GM12892 (cell line): Measurements from ENCODE around the gene GLP1R.

ENCODE experiments used
- POLR2A ChIP-seq: IDR thresholded peaks from 2 replicates; pipeline ENCODE4 v1.6.1; 2011; ENCODE audit warnings: low read depth, low read length, control low read depth
- POLR2AphosphoS5 ChIP-seq: IDR thresholded peaks from 2 replicates; pipeline ENCODE4 v1.6.1; 2011; ENCODE audit warnings: low read depth, low read length, control low read depth
- TAF1 ChIP-seq: IDR thresholded peaks from 2 replicates; pipeline ENCODE4 v1.6.1; 2011; ENCODE audit warnings: low read depth, mild to moderate bottlenecking, control low read depth, low read length, borderline replicate concordance

DNA sequence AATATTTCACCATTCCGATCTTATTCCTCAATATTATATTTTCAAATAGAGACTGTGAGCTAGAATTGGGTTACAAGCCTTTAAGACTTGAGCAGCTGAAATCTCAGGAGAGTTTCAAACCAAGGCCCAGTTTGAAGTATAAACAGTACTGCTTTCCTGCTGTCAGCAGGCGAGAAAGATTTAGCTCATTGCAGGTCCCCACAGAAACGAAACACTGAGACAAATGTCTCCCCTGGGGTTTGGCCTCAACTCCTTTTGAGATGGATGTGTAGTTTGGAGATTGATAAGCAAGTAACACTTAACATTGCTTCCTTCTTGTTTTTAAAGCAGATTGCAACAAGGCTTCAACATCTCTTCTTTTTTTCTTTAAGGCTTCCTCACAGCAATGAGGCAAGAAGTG lies 22.4 kb upstream of the GLP1R start:
- TF ChIP-seq POLR2AphosphoS5 (no peak), POLR2A (no peak), TAF1 (no peak)
